ENCODE measurements around the gene XKR3.
"Not testable (repeated sequence)": the region's sequence is repeated elsewhere in the genome, so short reads cannot be mapped to it uniquely, and the experiment has no call there.

- TF ChIP-seq CTCF (IDR thresholded peaks at IDR 0.05; ENCODE audit: low read length); EZH2 (optimal IDR thresholded peaks at IDR 0.05; ENCODE audit: low read depth, low read length): not testable (repeated sequence)
Observed at GRCh38 chr22:16856851-16857250, 31.6 kb upstream of the XKR3 start.

All from MM.1S (cell line).